Breast epithelium (tissue), 3 donors: ENCODE data around the gene ZNF428.

Experiments
- POLR2AphosphoS5 ChIP-seq, 3 donors: sonication (generic); formaldehyde crosslinking; IDR thresholded peaks; one replicate each; pipeline ENCODE4 v1.6.1; 2017; ENCODE audit warnings: antibody characterized with exemption in 3 of 3
- TF ChIP-seq, protein P1 (sequence below), 3 donors: fragments of 450-650 bp; IDR thresholded peaks; one replicate each; pipeline ENCODE4 v1.5.1; 2016 to 2017; ENCODE audit warnings: antibody characterized with exemption in 3 of 3, mild to moderate bottlenecking in 3 of 3, moderate library complexity in 3 of 3

GRCh38 chr19:43569657-43570056, 49.8 kb downstream of the ZNF428 start:
- TF ChIP-seq, protein P1, sequence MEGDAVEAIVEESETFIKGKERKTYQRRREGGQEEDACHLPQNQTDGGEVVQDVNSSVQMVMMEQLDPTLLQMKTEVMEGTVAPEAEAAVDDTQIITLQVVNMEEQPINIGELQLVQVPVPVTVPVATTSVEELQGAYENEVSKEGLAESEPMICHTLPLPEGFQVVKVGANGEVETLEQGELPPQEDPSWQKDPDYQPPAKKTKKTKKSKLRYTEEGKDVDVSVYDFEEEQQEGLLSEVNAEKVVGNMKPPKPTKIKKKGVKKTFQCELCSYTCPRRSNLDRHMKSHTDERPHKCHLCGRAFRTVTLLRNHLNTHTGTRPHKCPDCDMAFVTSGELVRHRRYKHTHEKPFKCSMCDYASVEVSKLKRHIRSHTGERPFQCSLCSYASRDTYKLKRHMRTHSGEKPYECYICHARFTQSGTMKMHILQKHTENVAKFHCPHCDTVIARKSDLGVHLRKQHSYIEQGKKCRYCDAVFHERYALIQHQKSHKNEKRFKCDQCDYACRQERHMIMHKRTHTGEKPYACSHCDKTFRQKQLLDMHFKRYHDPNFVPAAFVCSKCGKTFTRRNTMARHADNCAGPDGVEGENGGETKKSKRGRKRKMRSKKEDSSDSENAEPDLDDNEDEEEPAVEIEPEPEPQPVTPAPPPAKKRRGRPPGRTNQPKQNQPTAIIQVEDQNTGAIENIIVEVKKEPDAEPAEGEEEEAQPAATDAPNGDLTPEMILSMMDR (IDR thresholded peaks at IDR 0.05): no peak
- no peak for TF ChIP-seq POLR2AphosphoS5 (IDR thresholded peaks at IDR 0.05)
